Measurements from ENCODE around the gene RPTOR.

Gene RPTOR

GRCh38 chr17:80996422-80997305, 452.0 kb downstream of the RPTOR start:
- no peak for DNase-seq (ENCODE audit: low read depth in 2 of 2)

DNA sequence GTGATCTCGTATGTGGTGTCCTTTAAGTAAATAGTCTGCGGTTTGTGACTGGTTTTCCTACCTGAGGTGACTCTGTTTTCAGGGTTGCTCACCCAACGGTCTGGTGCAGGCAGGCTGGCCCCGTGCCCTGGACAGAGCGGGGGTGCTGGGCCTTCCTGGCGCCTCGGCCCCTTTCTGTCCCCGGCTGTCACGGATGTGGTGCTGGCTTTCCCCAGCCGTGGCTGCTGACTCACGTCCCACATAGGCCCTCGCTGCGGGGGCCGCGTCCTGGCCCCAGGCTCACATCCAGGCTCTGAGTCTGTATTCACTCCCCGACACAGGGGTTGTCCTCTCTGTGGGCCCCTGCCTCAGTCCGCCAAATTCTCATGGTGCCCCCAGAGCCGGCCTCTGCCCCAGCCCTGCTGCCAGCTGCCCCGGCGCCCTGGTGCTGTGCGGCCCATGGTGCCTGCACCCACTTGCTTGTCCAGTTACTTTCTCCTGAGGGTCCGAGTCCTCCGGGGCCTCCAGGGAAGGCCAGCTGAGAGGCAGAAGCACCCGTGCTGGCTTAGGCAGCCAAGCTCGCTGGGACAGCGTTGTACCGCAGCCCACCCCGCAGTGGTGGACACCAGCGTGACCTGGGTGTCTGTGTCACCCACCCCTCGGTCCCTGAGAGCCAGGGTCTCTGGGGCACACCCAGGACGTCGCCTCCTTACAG, 452.9 kb downstream of the RPTOR start:
- no peak for DNase-seq (ENCODE audit: low read depth in 2 of 2)

DNA sequence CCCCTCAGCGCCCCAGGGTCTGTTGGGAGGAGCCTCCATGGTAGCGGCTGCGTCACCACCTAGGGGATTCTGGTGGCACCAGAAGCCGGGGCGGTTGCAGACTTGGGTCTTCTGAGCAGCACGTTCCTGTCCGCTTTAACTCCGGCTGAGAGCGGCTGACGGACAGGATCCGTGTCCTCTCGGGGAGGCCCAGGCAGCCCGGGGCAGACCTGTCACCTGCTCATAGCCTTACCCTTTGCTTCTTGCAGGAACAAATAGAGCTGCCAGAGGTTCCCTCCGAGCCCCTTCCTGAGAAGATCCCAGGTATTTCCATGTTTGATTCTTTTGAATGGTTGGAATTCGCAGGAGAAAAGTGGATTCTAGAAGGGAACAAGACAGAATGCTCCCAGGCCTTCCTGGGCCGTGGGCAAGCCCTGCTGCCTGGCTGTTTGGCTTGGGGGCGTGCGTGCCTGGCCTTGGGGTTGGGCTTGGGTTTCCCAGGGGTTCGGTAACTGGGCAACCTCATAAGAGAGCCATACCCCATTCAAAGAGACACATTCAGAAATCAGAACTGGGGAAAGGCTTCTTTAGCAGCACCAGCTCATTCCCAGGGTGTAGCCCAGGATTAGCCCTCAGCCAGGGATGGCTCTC, 453.6 kb downstream of the RPTOR start:
- no peak for DNase-seq (ENCODE audit: low read depth in 2 of 2)

DNA sequence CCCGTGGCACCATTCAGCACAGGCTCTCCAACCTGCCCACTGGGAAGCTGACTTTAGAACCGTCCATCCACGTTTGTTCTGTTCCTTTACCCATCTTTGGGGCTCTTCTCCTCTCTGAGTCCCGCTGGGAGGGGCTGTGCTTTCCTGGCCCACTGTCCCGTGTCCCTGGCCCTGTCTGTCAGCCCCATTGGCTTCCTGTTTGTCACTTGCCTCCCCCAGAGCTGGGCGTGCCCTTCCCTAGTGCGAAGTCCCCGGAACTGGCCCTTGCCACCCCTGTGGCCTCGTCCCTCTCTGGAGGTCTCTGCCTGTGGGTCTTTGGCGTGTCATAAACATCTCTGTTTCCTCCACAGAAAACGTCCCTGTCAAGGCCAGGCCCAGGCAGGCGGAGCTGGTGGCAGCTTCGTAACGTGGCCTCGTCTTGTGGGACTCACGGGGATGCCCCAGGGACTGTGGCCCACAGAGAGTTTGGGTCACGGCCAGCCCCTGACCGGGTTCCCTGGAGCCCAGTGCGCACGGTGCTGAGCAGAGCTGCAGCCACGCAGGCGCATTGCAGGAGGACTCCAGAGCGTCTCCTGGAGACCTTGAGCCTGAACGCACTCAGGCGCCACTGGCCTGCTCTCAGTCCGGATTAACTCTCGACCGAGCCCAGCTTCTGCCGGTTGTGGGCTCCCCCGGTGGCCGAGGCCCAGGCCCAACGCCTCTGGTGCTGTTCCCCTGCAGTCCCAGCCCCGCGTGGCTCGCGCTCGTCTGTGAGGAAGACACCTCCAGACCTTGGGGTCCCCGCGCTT, 454.3 kb downstream of the RPTOR start:
- no peak for DNase-seq (ENCODE audit: low read depth in 2 of 2)

GRCh38 chr17:80999536-81000333, 455.1 kb downstream of the RPTOR start:
- no peak for DNase-seq (ENCODE audit: low read depth in 2 of 2)

DNA sequence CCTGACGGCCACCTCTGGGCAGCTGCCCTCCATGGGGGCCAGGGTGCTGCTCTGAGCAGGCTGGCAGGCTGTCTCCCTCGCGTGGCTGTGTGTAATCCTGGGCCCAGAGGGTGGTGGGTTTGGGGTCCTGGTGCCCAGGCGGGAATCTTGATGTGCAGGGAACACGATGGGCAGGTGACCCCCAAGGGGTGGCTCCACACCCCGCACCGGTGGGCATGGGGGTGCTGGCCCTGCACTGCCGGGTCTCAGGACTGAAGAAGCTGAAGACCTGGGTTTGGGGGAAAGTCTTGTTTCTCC, 455.6 kb downstream of the RPTOR start:
- no peak for DNase-seq (ENCODE audit: low read depth in 2 of 2)

GRCh38 chr17:81000631-81001357, 456.2 kb downstream of the RPTOR start:
- DNase-seq (ENCODE audit: low read depth in 2 of 2) = no peak

DNA sequence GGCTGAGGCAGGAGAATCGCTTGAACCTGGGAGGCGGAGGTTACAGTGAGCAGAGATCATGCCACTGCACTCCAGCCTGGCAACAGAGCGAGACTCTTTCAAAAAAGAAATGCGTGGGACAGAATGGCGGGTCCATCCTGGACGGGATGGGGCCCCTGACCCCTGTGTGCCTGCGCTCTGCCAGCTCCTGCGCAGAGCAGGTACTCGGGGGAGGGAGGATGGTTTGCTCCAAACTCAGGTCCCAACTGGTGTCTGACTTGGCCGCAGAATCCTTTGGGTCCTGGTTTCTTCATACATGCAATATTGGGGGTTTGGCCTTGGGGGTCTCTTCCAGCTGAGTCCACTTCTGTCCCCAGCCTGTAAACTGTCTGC, 457.4 kb downstream of the RPTOR start:
- no peak for DNase-seq (ENCODE audit: low read depth in 2 of 2)

DNA sequence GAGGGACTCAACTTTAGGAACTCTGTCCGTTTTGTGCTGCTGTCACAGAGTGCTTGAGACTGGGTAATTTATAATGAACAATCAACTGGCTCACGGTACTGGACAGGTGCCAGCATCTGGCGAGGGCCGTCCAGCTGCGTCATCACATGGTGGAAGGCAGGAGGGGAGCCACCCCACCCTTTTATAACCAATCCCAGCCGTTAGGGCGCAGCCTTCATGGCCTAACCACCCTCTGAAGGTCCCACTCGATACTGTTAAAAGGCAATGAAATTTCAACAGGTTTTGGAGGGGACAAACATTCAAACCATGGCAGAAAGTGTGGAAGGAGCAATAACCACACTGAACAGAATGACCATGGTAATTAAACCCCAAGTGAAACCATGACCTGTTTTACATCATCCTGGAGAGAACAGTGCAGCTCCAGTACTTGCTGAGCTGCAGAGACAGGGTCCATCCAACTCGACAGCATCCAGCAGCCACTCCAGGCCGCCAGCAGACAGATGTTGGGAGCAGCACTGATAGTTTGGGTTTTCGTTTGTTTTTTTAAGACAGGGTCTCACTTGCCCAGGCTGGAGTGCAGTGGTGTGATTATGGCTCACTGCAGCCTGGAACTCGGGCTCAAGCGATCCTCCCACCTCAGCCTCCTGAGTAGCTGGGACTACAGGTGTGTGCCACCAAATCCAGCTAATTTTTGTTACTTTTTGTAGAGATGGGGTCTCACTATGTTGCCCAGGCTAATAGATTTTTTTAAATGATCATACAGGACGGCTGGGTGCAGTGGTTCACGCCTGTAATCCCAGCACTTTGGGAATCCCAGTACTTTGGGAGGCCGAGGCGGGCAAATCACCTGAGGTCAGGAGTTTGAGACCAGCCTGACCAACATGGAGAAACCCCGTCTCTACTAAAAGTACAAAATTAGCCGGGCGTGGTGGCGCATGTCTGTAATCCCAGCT, 458.0 kb downstream of the RPTOR start:
- no peak for DNase-seq (ENCODE audit: low read depth in 2 of 2)

DNA sequence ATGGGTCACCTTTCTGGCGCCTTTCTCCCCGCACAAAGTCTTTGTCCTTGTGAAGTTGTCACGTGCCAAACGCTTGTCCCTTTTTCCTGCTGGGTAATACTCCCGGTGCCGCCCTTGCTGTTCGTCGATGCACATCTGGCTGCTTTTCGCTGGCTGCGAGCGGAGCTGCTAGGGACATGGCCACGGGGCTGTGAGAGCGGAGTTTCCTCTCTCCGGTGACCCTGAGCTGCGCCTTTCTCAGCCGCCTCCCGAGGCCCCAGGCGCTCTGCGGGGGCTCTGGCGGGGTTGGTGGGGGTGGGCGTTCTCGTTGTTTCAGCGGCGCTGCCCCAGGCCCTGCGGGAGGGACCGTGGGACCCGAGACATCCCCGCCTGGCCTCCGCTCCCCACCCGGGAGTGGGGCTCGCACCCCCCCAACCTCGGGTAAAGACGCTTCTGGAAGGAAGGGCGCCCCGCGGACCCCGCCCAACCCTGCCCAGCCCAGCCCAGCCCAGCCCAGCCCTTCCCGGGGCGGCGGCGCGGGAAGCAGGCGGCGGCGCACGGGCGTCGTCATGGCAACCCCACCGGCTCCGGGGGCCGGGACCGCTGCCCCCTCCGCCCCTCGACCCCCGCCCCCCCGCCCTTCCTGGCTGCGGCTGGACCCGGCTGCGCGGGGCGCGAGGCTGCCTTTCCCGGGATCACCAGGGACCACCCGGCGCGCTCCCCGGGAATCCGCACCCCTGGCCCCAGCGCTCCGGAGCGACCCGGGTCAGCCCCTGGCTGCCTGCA, 459.3 kb downstream of the RPTOR start:
- no peak for DNase-seq (ENCODE audit: low read depth in 2 of 2)

GRCh38 chr17:81006891-81007290, 462.3 kb downstream of the RPTOR start:
- DNase-seq (ENCODE audit: low read depth in 2 of 2) = no peak

GRCh38 chr17:81008140-81008539, 463.5 kb downstream of the RPTOR start:
- DNase-seq (ENCODE audit: low read depth in 2 of 2) = no peak

DNA sequence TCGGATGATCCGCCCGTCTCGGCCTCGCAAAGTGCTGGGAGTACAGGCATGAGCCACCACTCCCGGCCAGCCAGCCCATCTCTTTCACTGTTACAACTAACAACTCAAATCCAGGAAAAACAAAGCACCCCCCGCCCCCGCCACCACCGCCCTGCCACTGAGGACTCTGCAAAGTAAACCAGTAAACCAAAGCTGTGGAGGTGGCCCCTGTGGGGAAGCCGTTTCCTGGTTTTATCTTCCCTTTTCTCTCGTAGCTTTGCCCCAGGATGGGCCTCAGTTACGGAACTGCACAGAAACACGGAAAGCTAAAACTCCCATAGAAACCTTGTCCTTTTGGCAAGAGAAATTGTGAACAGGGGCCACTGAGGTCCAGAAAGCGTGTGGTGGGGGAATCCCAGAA, 464.5 kb downstream of the RPTOR start:
- DNase-seq (ENCODE audit: low read depth in 2 of 2) = no peak

GRCh38 chr17:81010935-81011334, 466.3 kb downstream of the RPTOR start:
- DNase-seq (ENCODE audit: low read depth in 2 of 2) = no peak

DNA sequence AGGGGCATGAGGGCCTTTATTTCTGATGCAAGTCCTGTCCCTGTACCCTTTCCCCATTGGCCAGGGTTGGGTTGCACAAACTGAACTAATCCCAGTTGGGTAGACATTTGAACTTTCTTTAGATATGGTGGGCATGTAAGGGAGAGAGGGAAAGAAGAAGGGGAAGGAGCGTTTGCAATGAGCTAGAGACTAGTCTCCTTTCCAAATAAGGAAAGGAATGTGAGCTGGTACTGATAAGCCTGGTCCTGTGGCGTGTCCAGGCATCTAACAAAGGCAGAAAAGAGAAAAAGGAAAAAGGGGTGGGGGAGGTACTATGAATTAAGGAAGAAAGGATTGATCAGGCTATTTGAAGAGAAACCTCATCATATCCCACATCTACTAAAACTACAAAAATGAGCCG, 467.3 kb downstream of the RPTOR start:
- no peak for DNase-seq (ENCODE audit: low read depth in 2 of 2)

- DNase-seq (ENCODE audit: low read depth in 2 of 2) = no peak
Measured at GRCh38 chr17:81012574-81013447, 468.2 kb downstream of the RPTOR start.

DNA sequence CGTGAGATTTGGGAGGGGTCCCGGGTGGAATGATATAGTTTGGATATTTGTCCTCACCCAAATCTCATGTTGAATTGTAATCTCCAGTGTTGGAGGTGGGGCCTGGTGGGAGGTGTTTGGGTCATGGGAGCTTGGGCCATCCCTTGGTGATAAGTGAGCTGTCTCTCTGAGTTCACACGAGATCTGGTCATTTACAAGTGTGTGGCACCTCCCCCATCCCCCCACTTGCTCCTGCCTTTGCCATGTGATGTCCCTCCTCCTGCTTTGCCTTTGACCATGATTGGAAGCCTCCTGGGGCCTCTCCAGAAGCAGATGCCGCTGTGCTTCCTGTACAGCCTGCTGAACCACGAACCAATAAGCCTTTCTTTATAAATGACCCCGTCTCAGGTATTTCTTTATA, 469.0 kb downstream of the RPTOR start:
- no peak for DNase-seq (ENCODE audit: low read depth in 2 of 2)

GRCh38 chr17:81015136-81015535, 470.5 kb downstream of the RPTOR start:
- no peak for DNase-seq (ENCODE audit: low read depth in 2 of 2)

Data from stimulated activated CD4-positive, alpha-beta T cell treated with anti-CD3 and anti-CD28 coated beads, Interleukin-12 subunit alpha, Interleukin-12 subunit beta, amount 100 ng/mL, for 24 hours (primary cell).